GM18909 (cell line): ENCODE data around the gene TFAM.
"Not testable (repeated sequence)": the region's sequence is repeated elsewhere in the genome, so short reads cannot be mapped to it uniquely, and the experiment has no call there.

Source experiments
- ATAC-seq: cut with Tn5 transposase; IDR thresholded peaks from one replicate; pipeline ENCODE4 v1.9.1; 2021; ENCODE audit warnings: mild to moderate bottlenecking; ENCODE audit not compliant: unreplicated experiment, poor library complexity

Gene TFAM

DNA sequence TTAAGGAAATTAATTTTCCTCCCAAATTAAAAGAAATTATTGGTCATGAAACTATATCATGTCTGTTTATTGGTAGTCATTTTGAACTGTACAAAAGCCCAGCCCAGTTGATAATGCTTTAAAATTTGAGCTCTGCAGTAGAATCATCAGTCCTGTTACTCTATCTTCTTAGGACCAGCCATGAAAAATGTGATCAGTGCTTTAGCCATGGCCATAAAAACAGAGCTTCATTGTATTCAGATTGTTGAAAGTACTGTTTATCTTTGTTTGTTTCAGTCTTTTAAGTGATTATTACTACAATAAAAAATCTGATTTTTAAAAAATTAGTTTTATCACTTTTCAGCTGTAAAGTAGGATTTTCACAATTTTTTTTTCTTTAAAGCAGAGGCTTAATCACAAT, 13.7 kb upstream of the TFAM start:
- no peak for ATAC-seq

GRCh38 chr10:58372607-58373441, 12.4 kb upstream of the TFAM start:
- peak; percentile 88 for ATAC-seq

DNA sequence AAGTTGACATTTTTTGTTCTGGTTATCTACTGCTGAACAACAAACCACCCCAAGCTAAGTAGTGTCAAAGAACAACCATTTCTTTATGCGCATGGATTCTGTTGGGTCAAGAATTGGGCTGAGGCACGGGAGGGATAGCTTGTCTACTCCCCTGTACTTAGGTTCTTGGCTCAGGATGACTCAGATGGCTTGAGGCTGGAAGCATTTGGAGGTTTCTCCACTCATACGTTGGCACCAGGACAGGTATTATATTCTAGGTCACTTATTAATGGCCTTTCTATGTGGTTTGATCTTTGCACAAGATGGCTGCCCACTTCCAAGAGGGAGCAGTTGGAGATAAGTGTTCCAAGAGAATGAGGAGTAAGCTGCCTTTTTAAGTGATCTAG, 11.8 kb upstream of the TFAM start:
- peak; percentile 19 for ATAC-seq

- no peak for ATAC-seq
Observed at GRCh38 chr10:58382489-58382995, 2.7 kb upstream of the TFAM start.

- ATAC-seq, result peak; percentile 74
Observed at GRCh38 chr10:58384095-58384494, 1.1 kb upstream of the TFAM start.

GRCh38 chr10:58384544-58384998, 639 bp upstream of the TFAM start:
- peak; percentile 2 for ATAC-seq

GRCh38 chr10:58385784-58386112, 538 bp downstream of the TFAM start:
- ATAC-seq, result peak; percentile 2

- no peak for ATAC-seq
Observed at GRCh38 chr10:58389024-58389423, 3.8 kb downstream of the TFAM start.

DNA sequence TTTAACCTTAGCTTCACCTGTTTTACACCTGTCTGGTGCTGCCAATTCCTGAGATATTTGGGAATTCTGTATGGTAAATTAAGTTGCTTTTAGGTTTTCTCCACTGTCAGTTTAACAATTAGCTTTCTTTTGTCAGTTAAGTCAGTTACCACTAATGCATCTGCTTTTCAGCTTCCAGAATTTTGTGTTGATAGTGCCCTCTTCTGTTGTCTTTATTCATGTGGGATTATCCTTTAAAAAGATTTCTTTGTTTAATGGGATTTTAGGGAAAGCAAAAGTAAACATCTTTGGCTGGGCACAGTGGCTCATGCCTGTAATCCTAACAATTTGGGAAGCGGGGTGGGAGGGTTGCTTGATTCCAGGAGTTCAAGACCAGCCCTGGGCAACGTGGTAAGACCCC, 8.1 kb downstream of the TFAM start:
- ATAC-seq, result no peak

GRCh38 chr10:58394471-58394870, 9.3 kb downstream of the TFAM start:
- no peak for ATAC-seq

DNA sequence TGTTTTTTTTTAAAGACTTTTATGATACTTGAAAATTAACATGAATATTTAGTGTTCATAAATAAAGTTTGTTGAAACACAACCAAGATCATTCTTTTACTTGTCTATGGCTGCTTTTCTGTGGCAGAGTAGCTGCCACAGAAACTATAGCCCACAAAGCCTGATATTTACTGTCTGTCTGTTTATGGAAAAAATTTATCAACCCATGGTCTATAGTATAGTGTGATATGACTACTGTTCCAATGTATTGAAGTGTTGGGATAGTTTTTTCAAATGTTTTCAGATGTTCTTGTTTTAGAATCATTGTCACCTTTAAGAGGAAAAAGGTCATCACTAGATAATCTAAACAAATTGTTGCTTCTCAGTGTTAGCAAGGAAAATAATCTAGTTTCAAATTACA, 10.8 kb downstream of the TFAM start:
- ATAC-seq, result no peak

GRCh38 chr10:58397830-58398229, 12.6 kb downstream of the TFAM start:
- no peak for ATAC-seq

- ATAC-seq, result no peak
Observed at GRCh38 chr10:58399410-58399809, 14.2 kb downstream of the TFAM start.

GRCh38 chr10:58400609-58401008, 15.4 kb downstream of the TFAM start:
- no peak for ATAC-seq

GRCh38 chr10:58404001-58404400, 18.8 kb downstream of the TFAM start:
- no peak for ATAC-seq

GRCh38 chr10:58409956-58410610, 24.9 kb downstream of the TFAM start:
- no peak for ATAC-seq

DNA sequence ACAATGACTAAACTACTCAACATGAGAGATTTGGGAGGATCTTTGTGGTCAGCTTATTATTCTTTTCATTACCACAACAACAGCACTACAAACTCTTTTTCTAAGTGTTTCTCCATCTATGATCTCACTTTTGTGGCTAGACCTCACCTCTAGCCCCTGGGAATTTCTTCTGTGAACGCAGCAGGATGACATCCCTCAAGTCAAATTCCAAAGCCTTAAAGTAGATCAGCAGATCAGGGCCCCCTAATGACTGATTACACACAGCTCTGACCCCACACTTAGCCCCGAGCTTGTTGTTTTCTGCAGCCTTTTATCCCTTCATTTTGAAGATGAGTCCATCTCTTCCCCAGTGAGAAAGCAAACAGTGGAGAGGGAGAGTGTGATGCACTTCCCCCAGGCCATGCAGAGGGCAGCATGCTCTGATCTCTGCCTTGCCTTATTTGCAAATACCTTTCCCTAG, 27.3 kb downstream of the TFAM start:
- ATAC-seq, result no peak

DNA sequence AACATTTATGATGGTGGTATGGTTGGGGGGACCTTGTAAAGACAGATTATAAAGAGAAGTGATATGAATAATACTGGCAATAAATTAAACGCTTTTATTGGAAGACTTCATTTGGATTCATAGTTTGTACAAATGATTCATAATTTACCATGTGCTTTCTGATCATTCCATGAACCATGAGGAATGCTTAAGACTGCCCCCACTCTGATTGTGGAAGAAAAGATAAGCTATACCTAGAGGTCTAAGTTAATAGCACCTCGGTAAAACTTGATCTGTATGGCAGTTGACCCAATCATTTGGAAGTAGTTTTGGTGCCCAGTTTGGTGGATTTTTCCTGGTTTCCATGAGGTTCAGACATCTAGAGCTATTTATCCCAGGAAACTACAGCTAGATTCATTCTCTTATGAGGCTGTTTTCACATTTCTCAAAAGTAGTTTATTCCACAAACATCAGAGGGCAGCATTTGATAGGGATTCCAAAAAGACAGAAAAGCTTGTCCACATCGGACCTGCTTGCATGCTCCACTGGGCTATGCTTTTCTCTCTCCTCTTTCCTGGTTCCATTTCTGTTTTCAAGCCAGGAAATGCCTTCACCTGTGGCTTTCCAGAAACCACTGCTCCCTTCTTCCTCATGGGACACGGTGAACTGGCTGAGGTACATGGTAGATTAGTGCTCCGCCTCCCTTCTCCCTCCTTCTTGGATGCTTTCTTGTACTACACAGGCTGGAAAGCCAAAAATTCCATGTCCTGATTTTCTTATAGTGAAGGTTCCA, 29.2 kb downstream of the TFAM start:
- ATAC-seq, result no peak

GRCh38 chr10:58415757-58416156, 30.5 kb downstream of the TFAM start:
- no peak for ATAC-seq

DNA sequence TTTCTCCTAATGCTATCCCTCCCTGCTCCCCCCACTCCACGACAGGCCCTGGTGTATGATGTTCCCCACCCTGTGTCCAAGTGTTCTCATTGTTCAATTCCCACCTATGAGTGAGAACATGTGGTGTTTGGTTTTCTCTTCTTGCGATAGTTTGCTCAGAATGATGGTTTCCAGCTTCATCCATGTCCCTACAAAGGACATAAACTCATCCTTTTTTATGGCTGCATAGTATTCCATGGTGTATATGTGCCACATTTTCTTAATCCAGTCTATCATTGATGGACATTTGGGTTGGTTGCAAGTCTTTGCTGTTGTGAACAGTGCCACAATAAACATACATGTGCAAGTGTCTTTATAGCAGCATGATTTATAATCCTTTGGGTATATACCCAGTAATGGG, 32.7 kb downstream of the TFAM start:
- ATAC-seq, result not testable (repeated sequence)

GRCh38 chr10:58424176-58424575, 39.0 kb downstream of the TFAM start:
- no peak for ATAC-seq
